Stimulated activated CD4-positive, alpha-beta T cell treated with anti-CD3 and anti-CD28 coated beads, Interleukin-15, amount 100 ng/mL, for 48 hours (primary cell): Measurements from ENCODE around the gene TTC13.

Source experiments
- DNase-seq, 2 donors: peaks; one replicate each; pipeline ENCODE4 v3.0.0-alpha.2; 2020; ENCODE audit warnings: low read depth in 2 of 2

TTC13 gene

DNA sequence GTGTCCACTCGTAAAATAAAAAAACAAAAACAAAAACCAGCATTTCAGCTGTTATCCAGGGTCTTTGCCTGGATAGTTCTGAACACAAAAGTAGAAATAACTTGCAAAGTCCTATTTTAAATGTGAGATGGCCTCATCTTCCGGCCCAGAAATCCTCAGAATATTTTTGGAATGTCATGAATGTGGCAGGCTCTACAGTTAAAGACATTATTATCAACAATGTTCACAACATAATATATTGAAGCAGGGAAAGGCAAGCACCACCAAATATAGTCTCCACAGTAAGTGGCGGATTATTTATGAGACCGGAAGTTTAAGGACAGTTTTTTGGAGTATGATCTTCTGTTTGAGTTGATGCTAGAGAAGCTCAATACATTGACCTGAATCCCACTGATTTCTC lies 109.2 kb downstream of the TTC13 start:
- no peak for DNase-seq

DNA sequence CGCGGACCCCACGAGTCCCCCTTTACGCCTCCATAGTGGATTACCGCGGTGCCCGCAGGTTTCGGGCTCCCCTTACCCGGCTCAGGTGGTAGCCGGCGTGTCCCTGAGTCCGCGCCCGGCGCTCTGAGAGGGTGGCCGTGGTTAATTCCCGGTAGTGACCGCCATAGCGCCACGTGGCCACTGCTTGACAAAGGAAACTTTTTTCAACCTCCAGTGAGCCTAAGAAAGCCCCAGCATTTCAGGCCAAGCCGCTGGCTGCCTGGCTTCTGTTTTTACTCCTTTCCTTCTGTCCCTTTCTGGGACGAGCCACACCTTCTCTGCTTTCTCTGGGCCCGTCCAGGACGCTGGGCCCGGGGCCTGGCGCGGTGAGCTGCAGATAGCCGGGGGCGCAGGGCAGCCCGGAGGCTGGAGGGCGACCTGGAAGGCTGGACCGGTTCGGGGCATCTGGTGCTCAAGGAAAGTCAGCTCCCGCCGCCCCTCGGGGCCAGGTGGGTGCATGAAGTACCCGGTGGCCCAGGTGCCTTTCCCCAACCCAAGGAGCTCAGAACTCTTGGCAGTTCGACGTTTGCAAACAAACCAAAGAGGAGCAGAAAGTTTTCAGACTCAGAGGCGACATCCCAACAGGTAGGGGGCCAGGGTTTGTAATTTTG lies 109.8 kb downstream of the TTC13 start:
- DNase-seq = peak in 1 of 2 donors; percentile 7

DNA sequence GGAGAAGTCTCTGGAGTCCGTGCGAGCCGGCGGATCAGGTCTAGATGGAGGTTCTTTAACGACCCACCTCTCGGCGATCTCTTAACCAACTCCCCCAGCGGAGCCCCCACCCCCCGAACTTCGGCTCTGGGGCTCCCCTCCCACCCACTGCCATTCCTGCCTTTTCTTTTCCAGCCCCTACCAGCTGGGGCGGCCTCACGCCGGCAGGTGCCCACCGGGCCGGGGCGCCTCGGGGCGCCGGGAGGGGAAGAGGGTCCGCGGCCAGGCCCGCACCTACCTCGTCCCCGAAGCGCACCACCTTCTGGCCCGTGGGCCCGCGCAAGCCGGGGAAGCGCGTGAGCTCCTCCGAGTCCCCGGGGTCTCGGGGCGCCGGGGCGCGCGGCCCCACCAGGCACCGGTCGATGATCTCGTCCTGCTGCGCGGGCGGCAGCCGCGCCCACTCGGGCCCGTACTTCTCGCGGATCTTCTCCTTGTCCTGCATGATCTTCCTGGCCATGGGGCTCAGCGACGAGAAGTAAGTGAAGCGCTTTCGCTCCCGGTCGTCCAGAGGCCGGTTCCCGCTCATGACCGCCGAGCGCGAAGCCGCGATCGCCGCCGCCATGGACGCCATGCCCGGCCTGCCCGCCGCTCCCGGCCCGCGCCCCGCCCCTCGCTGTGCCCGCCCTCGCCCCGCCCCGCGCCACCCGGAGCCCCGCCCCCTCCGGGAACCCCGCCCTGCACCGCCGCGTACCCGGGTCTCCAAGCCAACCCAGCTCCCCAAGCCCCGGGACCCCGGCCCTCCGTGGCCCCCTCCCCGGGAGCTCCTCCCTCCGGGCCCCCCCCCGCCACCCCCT lies 110.5 kb downstream of the TTC13 start, which contains the start of gene C1orf198:
Gene C1orf198, minus strand, starts transcription at position 619 of the 833 bp plus-strand sequence. Its CDS starts 9 bp downstream, at position 610.
- DNase-seq = peak; percentile 30 to 68

DNA sequence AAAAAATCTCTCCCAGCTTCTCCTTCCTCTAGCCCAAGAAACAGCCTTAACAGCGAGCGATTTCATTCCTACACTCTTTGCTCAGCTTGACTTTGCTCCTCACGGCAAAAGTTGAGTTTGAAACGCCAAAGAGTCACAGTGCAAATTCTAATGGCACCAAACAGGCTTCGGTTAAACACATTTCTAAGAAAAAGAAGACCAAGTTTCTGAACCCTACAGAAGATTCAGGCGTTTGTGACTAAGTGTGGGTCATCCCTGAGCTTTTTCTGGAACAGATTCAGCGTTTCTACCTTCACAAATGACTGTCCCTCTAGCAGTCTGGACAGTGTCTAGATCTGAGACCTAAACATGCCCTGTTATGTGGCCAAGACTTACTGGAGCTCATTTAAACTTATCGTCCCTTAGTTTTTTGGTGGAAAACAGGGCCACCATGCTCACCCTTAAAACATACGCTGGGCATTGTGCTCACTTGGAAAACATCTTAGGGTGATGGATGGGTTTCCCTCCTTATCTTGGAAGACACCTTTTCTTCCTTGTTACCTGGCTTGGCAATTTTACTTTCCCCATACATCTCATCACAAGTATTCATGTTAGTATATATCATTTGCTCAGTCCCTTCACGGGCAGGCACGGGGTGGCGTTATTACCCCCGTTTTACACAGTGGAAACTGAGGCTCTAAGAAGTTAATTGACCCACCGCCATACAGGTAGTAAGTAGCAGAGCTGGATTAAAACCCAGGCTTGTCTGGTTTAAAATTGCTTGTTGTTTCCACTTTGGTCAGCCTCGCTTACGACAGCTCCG lies 111.4 kb downstream of the TTC13 start:
- no peak for DNase-seq

DNA sequence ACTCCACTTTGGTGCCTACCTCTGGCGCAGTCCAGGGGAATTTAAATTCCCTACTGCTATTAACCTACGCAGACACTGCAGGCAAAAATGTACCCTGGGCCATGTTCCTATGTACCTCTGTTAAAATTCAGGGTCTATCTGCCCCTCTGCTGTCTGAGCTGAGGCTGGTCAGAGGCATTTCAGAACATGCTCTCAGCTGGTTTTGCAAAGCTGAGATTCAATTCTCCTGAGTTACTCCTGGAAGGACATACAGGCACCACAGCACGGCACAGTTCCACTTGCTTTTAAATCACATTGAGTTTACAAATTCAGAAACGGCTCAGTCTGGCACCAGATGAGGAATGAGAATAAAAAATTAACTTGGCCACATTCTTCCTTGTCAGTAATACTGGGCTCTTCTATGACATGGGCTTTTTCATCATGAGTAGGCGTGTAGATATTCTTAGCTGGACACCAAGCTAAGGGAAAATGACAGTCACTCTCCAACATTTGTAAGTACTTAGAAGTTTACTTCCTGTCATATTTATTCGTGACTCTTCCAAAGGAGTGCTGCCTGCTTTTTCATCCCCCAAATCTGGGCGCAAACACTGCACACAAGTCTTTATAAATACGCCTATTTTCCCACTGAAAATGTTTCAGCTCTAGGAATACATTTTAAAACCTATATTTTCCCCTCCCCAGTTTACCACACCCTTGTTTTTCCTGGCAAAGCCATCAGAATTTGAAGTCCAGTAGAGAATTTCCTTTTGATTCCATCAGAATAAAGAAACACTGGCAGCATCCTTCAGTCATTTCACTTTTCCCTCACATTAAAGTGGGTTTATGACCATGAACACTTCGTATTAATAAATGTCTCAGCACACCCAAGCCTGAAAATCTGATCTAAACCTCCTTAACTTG lies 112.2 kb downstream of the TTC13 start:
- DNase-seq = no peak

DNA sequence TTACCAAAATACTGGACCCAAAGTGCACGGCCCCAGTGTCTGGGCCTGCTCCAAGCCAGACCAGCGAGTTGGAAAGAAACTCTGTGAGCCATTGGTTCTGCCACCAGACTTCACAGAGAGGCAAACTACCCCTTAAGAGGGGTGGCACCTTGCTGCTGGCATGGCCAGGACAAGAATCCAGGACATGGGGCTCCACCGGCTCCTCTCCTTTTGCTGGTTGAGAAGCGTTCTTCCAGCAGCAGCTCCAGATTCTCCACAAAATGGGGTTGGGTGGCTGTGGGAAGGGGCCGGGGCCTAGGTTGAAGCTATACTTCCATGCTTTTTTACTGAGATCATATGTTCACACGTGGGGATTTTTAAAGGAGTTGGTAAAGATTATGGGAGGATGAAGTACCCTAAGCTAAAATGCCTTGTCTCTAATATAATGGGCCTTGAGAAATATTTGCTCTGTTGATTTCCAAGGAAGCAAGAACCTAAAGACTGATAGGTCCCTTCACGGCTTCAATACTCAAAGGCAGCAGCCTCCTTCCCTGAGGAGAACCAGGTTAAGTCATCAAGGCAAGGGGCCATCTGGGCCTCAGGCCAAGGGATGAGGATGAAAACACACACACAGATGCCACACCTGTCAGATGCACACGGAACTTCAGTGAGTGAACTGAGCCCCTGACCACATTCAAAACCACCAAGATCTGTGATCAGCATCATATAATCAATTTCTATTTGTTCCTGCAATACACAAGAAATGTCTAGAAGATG lies 113.4 kb downstream of the TTC13 start:
- no peak for DNase-seq

DNA sequence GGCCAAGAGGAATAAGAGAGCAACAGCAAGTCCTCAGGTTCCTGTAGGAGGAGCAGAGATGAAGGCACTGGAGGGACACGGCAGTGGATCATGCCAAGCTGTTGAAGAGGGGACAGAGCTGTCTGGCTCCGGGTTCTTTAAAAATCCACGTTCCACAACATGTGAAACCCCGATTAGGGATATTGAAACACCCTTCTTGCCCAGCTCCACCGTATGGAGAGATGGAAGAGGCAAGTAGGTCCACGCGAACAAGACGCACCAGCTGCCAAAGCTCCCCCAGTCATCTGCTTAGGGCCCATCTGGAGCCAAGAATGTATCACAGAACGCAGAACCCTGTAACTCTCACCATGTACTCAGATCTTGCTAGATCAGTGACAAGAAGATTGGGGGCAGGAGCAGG lies 114.2 kb downstream of the TTC13 start:
- no peak for DNase-seq

DNA sequence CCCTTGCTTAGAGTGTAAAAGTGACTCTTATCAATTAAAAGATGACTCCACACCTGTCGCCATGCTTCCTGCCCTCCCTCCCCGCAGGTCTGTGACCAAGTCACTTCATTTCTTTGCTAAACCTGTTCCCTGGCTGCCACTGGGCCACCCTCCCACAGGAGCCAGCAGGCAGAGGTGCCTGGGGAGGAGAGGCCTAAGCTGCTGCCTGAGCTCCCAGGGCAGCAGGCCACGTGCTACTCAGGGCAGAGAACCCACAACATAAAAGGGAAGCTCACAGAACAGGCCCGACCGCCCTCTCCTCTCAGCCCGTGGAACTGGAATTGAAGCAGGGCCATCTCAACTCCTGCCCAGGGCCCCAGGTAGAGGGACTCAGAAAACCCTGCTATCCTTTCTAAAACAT lies 115.2 kb downstream of the TTC13 start:
- DNase-seq = no peak

DNA sequence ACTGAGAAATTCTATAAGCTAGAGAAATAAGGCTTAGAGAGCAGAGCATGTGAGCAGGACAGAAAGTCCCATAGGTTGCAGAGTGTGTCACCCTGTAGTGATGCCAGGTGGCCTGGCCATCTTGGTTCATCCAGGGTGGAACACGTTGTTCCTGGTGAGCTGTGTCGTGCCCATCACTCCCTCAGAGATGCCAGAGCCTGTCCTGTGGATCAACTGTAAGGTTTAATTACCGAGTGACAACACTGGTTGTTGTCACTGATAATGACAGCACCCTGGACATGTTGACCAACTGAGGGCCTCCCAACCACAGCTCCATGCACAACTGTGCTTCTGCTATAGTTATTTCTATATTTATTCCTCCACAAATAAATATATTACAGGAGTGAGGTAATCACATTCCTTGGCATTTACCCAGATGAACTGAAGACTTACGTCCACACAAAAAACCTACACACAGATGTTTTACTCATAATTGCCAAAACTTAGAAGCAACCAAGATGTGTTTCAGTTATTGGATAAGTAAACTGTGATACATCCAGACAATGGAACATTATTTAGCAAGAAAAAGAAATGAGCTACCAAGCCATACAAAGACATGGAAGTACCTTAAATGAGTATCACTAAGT lies 116.6 kb downstream of the TTC13 start:
- DNase-seq = no peak

DNA sequence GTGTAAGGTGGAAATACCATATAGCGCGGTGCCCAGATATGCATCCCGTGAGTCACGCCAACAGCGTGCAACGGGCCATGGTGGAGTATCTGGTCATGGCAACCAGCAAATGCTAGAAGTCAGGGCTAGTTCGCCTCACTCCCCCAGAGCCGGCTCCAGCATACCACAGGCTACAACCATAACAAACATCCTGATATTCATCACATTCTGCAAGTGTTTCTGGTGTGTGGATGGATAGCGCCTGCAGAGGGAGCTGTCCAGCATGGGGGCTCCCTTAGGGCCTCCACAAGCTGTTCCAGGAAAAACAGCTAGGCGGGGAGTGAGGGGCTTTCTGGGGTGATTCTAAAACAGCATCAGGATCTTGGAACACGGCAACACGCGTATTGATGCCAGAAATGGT lies 117.2 kb downstream of the TTC13 start:
- DNase-seq = no peak

DNA sequence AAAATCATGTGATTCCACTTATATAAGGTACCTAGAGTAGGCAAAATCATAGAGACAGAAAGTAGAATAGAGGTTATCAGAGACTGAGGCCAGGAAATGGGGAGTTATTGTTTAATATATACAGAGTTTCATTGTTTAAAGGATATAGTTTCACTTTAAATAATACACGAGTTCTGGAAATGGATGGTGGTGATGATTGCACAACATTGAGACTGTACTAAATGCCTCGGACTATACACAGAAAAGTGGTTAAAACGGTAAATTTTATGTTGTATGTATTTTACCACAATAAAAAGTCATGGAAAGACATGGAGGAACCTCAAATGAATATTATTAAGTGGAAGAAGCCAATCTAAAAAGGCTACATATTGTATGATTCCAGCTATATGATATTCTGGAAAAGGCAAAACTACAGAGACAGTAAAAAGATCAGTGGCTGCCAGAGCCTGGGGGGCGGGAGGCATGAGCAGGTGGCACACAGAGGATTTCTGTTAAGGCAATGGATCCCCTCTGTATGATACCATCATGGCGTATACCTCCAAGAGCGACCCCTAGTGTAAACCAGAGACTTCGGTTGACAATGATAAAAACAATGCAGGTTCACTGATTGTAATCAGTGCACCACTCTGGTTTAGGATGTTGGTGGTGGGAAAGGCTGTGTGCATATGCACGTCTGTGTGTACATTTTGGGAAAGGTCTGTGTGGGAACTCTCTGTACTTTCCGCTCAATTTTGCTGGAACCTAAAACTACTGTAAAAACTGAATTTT lies 117.9 kb downstream of the TTC13 start:
- no peak for DNase-seq

DNA sequence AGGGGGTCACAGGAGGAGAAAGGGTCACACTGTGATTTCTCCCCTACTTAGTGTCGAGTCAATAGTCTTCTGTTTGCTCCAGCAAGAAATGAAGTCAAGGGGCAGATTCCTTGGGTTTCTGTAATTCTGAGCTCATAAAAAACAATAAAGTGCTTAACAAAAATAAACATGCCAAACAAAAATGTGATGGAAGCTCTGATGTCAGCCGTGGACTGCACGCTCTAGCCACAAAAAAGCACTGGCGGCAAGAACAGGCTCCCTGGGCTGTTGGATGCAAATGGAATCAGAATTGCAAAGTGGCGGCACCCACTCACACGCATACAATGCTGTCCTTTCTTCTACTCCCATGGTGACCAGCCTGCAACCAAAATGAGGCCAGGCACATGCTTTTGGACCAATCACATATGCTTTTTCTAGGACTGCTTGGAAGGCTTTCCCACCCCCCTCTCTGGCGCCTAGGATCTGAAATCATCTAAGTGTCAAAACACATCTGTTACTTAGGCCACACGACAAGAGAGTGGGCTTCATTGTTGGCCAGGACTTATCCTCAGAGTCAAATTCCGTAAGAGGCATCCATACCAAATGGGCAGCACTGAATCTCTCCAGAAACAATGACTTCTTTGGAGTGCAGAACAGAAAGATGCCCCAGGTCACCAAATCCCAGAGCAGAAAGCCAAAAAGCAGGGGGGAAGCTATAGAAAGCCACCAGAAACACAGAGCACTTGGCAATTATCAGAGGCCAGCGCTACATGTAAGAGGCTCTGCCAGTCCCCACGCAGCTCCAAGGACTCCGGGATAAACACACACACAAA lies 119.5 kb downstream of the TTC13 start:
- DNase-seq = no peak

DNA sequence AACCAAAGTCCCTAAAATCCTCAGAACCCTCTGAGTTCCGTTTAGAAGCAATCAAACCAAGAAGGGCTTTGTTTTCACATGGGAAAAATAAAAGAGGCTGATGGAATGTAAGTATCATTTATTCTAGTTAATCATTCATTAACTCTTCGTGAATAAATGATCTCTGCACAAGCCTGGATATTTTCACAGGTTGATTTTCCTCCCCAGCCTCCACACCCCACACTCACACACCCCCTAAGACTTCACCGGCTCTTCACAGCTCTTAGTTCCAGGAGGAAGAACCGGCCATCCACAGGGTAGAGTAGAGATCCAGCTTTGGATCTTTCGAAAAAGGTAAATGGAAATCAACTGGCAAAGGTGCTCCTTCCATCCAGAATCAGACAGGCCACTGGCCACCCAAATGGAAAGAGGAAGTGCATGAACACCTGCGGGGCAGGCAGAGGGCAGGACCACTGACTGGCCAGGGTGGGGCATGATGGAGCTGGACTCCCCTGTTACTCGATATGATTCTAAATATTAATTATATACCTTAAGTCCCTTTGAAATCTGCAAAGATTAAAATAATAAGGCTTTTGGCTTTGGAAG lies 120.3 kb downstream of the TTC13 start:
- DNase-seq = no peak

DNA sequence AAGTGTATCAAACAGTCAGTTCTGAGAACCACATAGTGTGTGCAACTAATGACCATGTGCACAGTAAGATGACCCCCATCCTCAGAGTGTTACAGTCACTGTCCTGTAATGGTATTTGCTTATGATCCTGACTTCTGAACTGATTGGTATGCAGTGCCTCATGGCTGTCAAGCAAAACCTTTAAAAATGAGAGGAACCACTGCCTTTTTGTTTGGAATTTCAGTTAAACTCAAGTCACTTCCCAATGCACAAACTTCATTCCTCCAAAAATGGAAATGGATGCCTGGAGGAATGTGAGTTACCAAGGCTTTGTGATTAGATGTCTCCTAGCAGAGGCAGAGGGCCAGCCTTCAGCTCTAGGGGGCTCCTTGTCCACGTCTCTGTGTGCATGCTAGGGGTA lies 120.8 kb downstream of the TTC13 start:
- no peak for DNase-seq

DNA sequence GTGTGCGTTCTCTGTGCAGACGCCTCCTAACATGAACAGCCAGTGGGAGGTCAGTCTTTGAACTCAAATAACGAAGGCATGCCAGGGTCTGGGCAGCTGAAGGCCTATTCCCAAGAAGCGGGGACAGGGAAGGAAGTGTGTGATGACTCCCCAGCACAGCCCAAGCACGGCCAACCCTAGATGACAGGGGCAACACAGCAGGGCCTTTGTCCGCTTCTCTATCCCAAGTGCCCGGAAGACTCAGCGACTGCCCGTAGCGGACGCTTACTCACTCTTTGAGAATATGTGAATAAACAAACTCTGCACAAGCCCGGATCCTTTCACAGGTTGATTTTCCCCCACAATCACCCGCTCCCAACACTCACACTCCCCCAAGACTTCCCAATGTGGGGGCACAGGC lies 121.6 kb downstream of the TTC13 start:
- DNase-seq = no peak
